Immature natural killer cell (primary cell): ENCODE data around the gene ZDHHC14. TPM values are rescaled to one million over a fixed set of nuclear protein-coding genes. Genes with fewer than 3 reads are reported as not detected.

Experiments
- DNase-seq, 3 donors: peaks; one replicate each; pipeline ENCODE4 v3.0.0; 2022; ENCODE audit warnings: mixed read lengths in 1 of 3
- H3K27ac Mint-ChIP-seq, 6 donors: one replicate each; pipeline ENCODE4 v1.8.0; 2020; ENCODE audit warnings: mixed read lengths in 6 of 6, mild to moderate bottlenecking in 5 of 6, inconsistent platforms in 4 of 6, moderate library complexity in 3 of 6
- H3K27me3 Mint-ChIP-seq, 3 donors: one replicate each; pipeline ENCODE4 v1.8.0; 2020 to 2021; ENCODE audit warnings: low read depth in 3 of 3, mild to moderate bottlenecking in 3 of 3, mixed read lengths in 3 of 3, moderate library complexity in 3 of 3, inconsistent platforms in 1 of 3
- H3K36me3 Mint-ChIP-seq, 3 donors: one replicate each; pipeline ENCODE4 v1.8.0; 2020; ENCODE audit warnings: mixed read lengths in 3 of 3, inconsistent platforms in 2 of 3, mild to moderate bottlenecking in 2 of 3
- H3K4me1 Mint-ChIP-seq, 2 donors: one replicate each; pipeline ENCODE4 v1.8.0; 2020; ENCODE audit warnings: inconsistent platforms in 2 of 2, mild to moderate bottlenecking in 2 of 2, mixed read lengths in 2 of 2, moderate library complexity in 1 of 2
- H3K4me3 Mint-ChIP-seq, 5 donors: one replicate each; pipeline ENCODE4 v1.8.0; 2020; ENCODE audit warnings: mild to moderate bottlenecking in 5 of 5, mixed read lengths in 5 of 5, inconsistent platforms in 3 of 5, moderate library complexity in 3 of 5
- H3K9me3 Mint-ChIP-seq, 6 donors: one replicate each; pipeline ENCODE4 v1.8.0; 2020; ENCODE audit warnings: mild to moderate bottlenecking in 6 of 6, mixed read lengths in 6 of 6, inconsistent platforms in 4 of 6, moderate library complexity in 3 of 6
- polyA plus RNA-seq, 3 donors: library from polyadenylated mRNA; unstranded; fragments of 300-500 nt; fragmentation: Illumina TruSeq; gene quantifications; one replicate each; pipeline ENCODE4 v1.2.3, GENCODE V29; 2021

Gene ZDHHC14
- polyA plus RNA-seq, 3 donors from 2014 or later, result 3.1 to 4.2 (median 3.4) TPM

GRCh38 chr6:157669747-157670216 is 288.8 kb downstream of the ZDHHC14 start:
- H3K9me3 Mint-ChIP-seq, result no peaks in the 10 kb centered on the region
- no peak overlapping the region for H3K4me3 Mint-ChIP-seq
- peaks cover 7% of the 10 kb centered on the region in 2 donors for H3K4me1 Mint-ChIP-seq
- peaks cover 0 to 3% (median 2%) of the 10 kb centered on the region in 3 donors for H3K27me3 Mint-ChIP-seq
- DNase-seq, result no peak
- H3K27ac Mint-ChIP-seq, result no peak overlapping the region
- peaks cover 9 to 16% (median 13%) of the 10 kb centered on the region in 3 donors for H3K36me3 Mint-ChIP-seq

DNA sequence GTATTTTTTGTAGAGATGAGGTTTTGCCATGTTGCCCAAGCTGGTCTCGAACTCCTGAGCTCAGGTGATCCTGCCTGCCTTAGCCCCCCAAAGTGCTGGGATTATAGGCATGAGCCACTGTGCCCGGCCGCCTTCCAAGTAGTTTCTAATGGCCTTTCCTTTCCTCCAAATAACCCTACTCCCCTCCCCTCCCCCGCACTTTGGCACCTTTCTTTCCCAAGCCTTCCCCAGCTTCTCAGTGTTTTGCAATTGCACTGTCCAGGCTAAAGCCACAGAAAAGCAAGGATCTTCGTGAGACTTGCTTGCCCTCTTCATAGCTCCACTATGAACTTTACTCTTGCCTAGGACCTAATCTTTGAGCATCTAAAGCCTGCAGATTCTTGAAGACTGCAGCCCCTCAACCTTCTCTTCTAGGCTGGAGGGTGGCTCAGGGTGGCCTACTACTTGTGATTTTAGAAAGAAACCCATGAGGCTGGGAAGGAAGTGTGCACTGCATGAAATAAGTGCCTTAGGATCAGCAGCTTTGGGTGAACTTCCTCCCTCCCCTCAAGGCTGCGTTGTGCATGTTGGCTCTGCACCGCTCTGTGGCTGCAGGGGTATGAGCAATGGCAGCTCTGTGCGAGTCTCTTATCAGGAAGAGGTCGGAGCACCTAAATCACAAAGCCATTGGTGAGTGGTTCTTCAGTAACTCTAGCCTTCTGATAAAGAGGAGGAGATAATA is 289.6 kb downstream of the ZDHHC14 start:
- Mint-ChIP-seq H3K27ac (no peak overlapping the region), H3K9me3 (no peaks in the 10 kb centered on the region), H3K4me3 (no peak overlapping the region), H3K4me1 (peaks cover 7% of the 10 kb centered on the region in 2 donors), H3K27me3 (peaks cover 0 to 6% (median 2%) of the 10 kb centered on the region in 3 donors), H3K36me3 (peaks cover 7 to 17% (median 16%) of the 10 kb centered on the region in 3 donors)
- no peak for DNase-seq

DNA sequence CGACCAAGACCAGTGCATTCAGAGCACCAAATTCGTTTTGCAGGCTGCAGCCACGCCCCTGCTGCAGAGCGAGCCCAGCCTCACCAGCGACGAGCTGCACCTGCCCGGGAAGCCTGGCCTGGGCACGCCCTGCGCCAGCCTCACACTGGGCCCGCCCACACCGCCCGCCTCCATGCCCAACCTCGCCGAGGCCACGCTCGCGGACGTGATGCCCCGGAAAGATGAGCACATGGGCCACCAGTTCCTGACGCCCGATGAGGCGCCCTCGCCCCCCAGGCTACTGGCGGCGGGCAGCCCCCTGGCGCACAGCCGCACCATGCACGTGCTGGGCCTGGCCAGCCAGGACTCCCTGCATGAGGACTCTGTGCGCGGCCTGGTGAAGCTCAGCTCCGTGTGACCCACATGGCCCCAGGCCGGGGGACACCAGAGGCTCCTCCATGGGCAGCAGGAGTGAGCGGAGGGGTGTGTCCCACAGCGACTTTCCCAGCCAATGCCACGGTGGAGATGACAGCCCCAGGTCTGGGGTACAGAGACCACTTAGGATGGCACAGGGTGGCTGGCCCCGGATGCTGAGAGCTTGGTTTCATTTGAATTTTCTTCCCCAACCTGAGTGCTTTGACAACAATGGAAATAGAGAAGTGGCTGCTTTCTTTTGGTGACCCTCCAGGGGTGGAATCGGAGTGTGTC is 291.9 kb downstream of the ZDHHC14 start:
- H3K27me3 Mint-ChIP-seq, result peaks cover 0 to 6% (median 2%) of the 10 kb centered on the region in 3 donors
- DNase-seq, result no peak
- no peak overlapping the region for H3K27ac Mint-ChIP-seq
- H3K4me1 Mint-ChIP-seq, result peaks cover 0 to 4% of the 10 kb centered on the region in 2 donors
- H3K4me3 Mint-ChIP-seq, result no peak overlapping the region
- peaks cover 11 to 20% (median 19%) of the 10 kb centered on the region in 3 donors for H3K36me3 Mint-ChIP-seq
- no peaks in the 10 kb centered on the region for H3K9me3 Mint-ChIP-seq

DNA sequence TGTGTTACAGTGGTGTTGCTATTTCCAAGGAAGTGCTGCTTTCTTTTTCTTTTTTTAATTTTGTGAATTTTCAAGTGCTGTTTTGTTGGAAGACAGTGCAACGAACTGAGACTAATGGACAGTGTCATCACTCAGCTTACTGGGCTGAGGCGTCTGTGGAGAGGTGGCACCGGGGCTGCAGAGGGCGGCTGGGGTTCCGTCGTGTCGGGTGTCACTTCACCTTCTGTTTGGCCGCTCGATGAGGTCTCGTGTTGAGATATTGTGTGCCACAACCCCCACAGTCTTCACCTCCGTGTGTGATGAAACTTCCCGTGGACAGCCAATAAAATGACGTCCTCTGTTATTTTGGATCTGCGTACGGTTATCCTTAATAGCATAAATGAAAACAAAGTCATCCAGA is 292.6 kb downstream of the ZDHHC14 start:
- peaks cover 11 to 20% (median 19%) of the 10 kb centered on the region in 3 donors for H3K36me3 Mint-ChIP-seq
- H3K27me3 Mint-ChIP-seq, result peaks cover 0 to 6% (median 2%) of the 10 kb centered on the region in 3 donors
- no peak overlapping the region for H3K27ac Mint-ChIP-seq
- H3K4me1 Mint-ChIP-seq, result peaks cover 0 to 4% of the 10 kb centered on the region in 2 donors
- no peak overlapping the region for H3K4me3 Mint-ChIP-seq
- H3K9me3 Mint-ChIP-seq, result no peaks in the 10 kb centered on the region
- DNase-seq, result no peak

GRCh38 chr6:157674061-157674460 is 293.1 kb downstream of the ZDHHC14 start:
- Mint-ChIP-seq H3K27me3 (peaks cover 0 to 4% (median 2%) of the 10 kb centered on the region in 3 donors), H3K27ac (peak overlapping the region in 1 of 6 donors; percentile 40), H3K9me3 (no peaks in the 10 kb centered on the region), H3K36me3 (peaks cover 11 to 20% (median 19%) of the 10 kb centered on the region in 3 donors), H3K4me1 (peaks cover 0 to 4% of the 10 kb centered on the region in 2 donors), H3K4me3 (no peak overlapping the region)
- no peak for DNase-seq

GRCh38 chr6:157675831-157676230 is 294.8 kb downstream of the ZDHHC14 start:
- no peak overlapping the region for H3K27ac Mint-ChIP-seq
- DNase-seq, result no peak
- H3K4me3 Mint-ChIP-seq, result no peak overlapping the region
- peaks cover 0 to 2% (median 2%) of the 10 kb centered on the region in 3 donors for H3K27me3 Mint-ChIP-seq
- H3K4me1 Mint-ChIP-seq, result no peaks in the 10 kb centered on the region
- H3K36me3 Mint-ChIP-seq, result peaks cover 11 to 20% (median 19%) of the 10 kb centered on the region in 3 donors
- H3K9me3 Mint-ChIP-seq, result no peaks in the 10 kb centered on the region

- no peak overlapping the region for H3K4me3 Mint-ChIP-seq
- H3K27me3 Mint-ChIP-seq, result peaks cover 0 to 2% (median 2%) of the 10 kb centered on the region in 3 donors
- H3K9me3 Mint-ChIP-seq, result no peaks in the 10 kb centered on the region
- DNase-seq, result no peak
- H3K27ac Mint-ChIP-seq, result no peak overlapping the region
- peaks cover 11 to 19% (median 19%) of the 10 kb centered on the region in 3 donors for H3K36me3 Mint-ChIP-seq
- H3K4me1 Mint-ChIP-seq, result no peaks in the 10 kb centered on the region
Measured at GRCh38 chr6:157676241-157676640, 295.3 kb downstream of the ZDHHC14 start.

GRCh38 chr6:157677235-157677634 is 296.2 kb downstream of the ZDHHC14 start:
- no peak overlapping the region for H3K4me3 Mint-ChIP-seq
- H3K4me1 Mint-ChIP-seq, result no peaks in the 10 kb centered on the region
- H3K27ac Mint-ChIP-seq, result no peak overlapping the region
- peaks cover 11 to 16% (median 12%) of the 10 kb centered on the region in 3 donors for H3K36me3 Mint-ChIP-seq
- no peaks in the 10 kb centered on the region for H3K9me3 Mint-ChIP-seq
- H3K27me3 Mint-ChIP-seq, result peaks cover 0 to 2% (median 0%) of the 10 kb centered on the region in 3 donors
- DNase-seq, result no peak

DNA sequence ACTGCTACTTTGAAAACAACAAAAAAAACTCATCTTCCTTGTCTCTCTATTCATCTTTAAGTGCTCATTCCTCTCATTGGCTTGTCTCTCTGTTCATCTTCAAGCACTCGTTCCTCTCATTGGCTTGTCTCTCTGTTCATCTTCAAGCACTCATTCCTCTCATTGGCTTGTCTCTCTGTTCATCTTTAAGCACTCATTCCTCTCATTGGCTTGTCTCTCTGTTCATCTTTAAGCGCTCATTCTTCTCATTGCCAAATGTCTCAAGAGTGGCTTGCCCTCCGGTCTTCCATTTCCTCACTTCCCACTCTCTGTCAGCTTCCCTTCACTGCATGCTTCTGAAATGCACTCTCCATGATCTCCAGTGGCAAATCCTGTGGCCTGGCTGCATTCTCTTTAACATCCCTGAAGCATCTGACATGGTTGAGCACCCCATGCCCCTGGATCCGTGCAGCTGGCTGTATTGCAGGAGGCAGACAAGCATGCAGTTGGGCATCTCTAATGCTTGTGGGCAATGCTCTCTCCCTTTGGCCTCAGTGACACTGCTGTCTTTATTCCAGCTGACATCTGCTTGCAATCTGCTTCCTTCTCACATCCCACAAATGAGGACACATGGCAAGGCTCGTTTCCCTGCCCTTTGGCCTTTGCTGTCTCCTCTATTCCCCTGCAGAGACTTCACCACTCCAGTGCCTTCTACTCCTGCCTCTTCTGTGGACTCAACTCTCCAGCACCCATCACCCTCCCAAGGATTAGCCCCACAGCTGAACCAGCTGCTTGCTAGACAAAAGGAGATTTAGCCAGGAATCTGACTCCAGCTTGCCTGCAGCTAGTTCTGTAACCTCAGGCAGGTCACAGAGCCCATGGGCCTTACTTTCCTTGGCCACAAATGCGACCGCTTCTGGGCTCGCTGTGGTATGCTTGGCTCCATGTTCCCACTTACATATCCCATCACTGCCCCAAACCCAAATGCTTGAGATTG is 298.9 kb downstream of the ZDHHC14 start:
- Mint-ChIP-seq H3K9me3 (no peaks in the 10 kb centered on the region), H3K27me3 (peaks cover 0 to 2% (median 0%) of the 10 kb centered on the region in 3 donors), H3K4me1 (no peaks in the 10 kb centered on the region), H3K27ac (no peak overlapping the region), H3K4me3 (no peak overlapping the region), H3K36me3 (peaks cover 3 to 8% (median 5%) of the 10 kb centered on the region in 3 donors)
- DNase-seq, result no peak

- Mint-ChIP-seq H3K36me3 (peaks cover 3 to 8% (median 3%) of the 10 kb centered on the region in 3 donors), H3K4me1 (no peaks in the 10 kb centered on the region), H3K27me3 (peaks cover 0 to 3% (median 1%) of the 10 kb centered on the region in 3 donors), H3K27ac (no peak overlapping the region), H3K4me3 (no peak overlapping the region), H3K9me3 (no peaks in the 10 kb centered on the region)
- no peak for DNase-seq
Measured at GRCh38 chr6:157681041-157681650, 300.2 kb downstream of the ZDHHC14 start.

DNA sequence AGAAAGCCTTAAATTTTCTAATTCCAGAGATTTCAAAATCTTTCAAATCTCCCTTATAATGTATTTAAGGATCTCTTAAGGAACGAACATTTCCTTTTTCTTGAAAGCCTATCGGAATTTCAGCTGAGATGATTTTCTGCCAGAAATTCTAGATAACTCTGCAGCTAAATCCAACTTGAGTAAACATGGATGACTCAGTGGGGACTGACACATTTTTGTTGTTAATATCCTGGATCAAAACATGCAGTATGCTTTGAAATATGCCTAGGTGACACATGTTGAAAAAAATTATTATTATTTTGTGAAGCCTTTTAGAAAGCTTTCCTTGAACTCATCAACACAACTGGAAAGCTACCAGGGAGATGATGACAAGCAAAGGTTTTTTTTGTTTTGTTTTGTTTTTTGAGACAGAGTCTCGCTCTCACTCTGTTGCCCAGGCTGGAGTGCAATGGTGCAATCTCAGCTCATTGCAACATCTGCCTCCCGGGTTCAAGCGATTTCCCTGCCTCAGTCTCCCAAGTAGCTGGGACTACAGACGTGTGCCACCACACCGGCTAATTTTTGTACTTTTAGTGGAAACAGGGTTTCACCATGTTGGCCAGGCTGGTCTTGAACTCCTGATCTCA is 302.0 kb downstream of the ZDHHC14 start:
- Mint-ChIP-seq H3K27ac (no peak overlapping the region), H3K4me3 (no peak overlapping the region), H3K36me3 (no peaks in the 10 kb centered on the region), H3K27me3 (peaks cover 0 to 3% (median 1%) of the 10 kb centered on the region in 3 donors), H3K4me1 (no peaks in the 10 kb centered on the region), H3K9me3 (no peaks in the 10 kb centered on the region)
- DNase-seq, result no peak

- no peaks in the 10 kb centered on the region for H3K4me1 Mint-ChIP-seq
Measured at GRCh38 chr6:157683707-157684106, 302.7 kb downstream of the ZDHHC14 start.

More at GRCh38 chr6:157683707-157684106, 302.7 kb downstream of the ZDHHC14 start:
- no peaks in the 10 kb centered on the region for H3K36me3 Mint-ChIP-seq
- no peak overlapping the region for H3K4me3 Mint-ChIP-seq
- H3K27ac Mint-ChIP-seq, result no peak overlapping the region
- peaks cover 1 to 3% (median 2%) of the 10 kb centered on the region in 3 donors for H3K27me3 Mint-ChIP-seq
- no peaks in the 10 kb centered on the region for H3K9me3 Mint-ChIP-seq
- DNase-seq, result no peak
